ENCODE results near the gene SLIRP. TPM values are rescaled to one million over a fixed set of nuclear protein-coding genes. Genes with fewer than 3 reads are reported as not detected.
"Not testable (repeated sequence)": the region's sequence is repeated elsewhere in the genome, so short reads cannot be mapped to it uniquely, and the experiment has no call there.

The SLIRP gene
- 72.8 and 85.2 TPM in 2 replicates for total RNA-seq

DNA sequence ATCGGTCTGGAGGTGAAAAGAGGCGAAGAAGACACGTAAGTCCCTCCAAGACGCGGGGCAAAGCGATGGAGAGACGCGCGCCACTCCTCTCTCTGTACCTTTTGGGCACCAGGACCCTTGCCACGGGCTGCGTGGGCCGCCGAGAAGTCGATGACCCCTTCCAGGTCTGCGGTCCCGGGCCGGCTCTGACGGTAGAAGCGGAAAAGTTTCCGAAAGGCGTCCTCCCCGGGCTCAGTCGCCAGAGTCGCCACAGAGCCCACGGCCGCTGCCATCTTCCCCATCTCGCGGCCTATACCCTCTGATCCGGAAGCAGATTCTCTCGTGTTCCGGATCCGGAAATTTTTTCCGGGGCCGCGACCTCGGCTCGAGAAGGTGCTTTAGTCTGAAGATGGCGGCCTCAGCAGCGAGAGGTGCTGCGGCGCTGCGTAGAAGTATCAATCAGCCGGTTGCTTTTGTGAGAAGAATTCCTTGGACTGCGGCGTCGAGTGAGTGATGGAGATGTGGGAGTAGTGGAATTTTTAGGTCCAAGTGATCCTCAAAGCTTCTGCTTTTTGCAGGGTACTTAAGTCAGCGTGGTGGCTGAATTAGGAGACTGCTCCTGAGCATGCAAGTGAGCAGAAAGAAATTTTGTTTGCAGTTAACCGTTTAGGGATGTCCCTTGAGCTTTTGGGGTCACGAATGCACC, at the start of gene SLIRP, which contains the start of gene ALKBH1:
TSS of gene SLIRP (plus strand) at position 380 of the 685 bp plus-strand sequence. CDS start at position 389, 9 bp downstream.
TSS of gene ALKBH1 (minus strand) at position 300 of the 685 bp plus-strand sequence. CDS start at position 281, 19 bp downstream.
- intact Hi-C loops (cut with micrococcal nuclease), result loop anchor here (1.0 to 5.0 kb wide), 6 partner anchors 53 to 388 kb away; partner anchors contain the start of genes ADCK1, POMT2, SNW1 and SPTLC2

DNA sequence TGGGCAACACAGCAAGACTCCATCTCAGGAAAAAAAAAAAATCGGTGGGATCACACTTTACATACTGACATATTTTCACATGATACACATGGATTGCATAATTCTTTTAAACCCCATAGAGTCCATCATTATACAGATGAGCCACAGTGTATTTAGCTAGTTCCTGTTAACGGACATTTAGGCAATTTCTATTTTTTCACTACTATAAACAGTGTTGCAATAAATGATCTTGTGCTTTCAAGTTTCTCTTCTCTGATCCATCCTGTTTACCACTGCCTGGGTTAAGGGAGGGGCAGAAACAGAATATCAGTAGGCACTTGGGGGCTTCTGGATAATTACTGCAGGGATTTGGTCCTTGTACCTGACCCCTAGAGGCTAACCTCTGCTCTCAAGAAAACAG, 48.1 kb upstream of the SLIRP start:
- intact Hi-C loops (cut with micrococcal nuclease), result no loop called here

DNA sequence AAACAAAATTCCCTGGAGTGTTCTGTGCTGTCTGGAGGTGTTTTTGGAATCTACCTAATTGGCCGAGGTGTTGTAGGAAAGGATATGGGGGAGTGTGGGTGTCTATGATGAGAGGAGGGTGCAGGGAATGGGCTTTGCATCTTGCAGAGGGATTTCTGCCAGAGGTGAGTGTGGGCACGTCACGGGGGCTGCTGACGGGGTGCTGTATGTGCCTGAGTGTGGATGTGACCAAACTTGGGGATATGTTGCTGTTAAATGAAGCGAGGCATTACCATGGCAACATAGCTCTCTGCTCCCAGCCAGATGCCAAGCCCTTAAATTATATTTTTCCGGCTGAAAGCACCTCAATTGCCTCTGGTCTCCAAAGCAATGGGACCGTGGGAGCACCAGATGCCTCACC, 47.1 kb upstream of the SLIRP start:
- intact Hi-C loops (cut with micrococcal nuclease), result no loop called here

DNA sequence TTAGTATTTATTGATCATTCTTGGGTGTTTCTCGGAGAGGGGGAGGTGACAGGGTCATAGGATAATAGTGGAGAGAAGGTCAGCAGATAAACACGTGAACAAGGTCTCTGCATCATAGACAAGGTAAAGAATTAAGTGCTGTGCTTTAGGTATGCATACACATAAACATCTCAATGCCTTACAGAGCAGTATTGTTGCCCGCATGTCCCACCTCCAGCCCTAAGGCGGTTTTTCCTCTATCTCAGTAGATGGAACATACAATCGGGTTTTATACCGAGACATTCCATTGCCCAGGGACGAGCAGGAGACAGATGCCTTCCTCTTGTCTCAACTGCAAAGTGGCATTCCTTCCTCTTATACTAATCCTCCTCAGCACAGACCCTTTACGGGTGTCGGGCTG, 46.3 kb upstream of the SLIRP start:
- intact Hi-C loops (cut with micrococcal nuclease), result not testable (repeated sequence)

DNA sequence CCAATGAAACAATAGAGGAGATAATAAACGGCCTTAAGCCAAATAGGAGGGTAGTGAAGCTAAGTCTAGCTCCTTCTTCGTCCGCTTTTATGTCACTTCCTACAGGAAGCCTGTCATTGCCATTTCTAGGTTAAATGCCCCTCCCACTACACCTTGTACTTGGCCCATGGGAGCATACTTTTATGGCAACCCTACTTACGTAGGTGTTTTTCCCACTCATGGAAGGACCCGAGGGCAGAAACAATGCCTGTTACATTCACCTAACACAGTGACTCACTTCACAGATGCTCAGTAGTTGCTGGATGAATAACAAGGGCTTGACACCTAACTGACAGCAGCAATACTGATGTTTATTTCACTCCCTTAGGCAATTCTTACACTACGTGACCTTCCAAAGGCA, 44.6 kb upstream of the SLIRP start:
- intact Hi-C loops (cut with micrococcal nuclease), result no loop called here

DNA sequence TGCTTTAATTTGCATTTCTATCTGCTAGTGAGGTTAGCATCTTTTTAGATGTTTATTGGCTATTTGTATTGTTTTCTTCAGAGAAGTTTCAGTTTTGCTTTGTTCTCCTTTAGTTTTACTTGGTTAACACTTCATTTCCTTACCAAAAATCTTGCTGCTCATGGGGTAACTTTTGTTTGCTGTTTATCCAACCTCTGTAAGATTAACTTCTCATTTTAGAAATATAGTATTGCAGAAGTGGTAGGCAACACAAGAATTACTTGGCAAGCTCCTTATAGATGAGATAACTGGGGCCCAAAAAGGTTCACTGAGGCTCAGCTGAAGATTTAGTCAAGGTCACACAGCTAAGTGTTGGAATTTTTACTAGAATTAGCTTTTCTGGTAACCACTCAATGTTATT, 40.6 kb upstream of the SLIRP start:
- intact Hi-C loops (cut with micrococcal nuclease), result no loop called here

DNA sequence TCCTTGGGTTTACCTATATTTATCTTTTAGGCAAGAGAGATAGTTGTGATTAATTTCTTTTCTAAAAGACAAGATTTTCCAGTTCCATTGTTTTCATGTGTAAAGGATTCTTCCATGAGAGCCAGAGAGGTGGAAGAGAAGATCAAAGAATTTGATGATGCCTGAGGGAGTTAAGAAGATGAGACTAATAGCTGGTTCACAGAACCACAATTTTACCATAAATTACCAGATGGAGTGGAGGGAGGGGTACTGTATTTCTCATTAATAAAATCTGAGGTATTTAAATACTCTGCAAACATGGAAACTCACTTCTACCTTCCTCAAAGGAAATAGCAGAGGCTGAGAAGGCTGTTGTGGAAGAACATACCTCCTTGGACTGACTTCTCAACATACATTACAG, 34.7 kb upstream of the SLIRP start:
- intact Hi-C loops (cut with micrococcal nuclease), result no loop called here

DNA sequence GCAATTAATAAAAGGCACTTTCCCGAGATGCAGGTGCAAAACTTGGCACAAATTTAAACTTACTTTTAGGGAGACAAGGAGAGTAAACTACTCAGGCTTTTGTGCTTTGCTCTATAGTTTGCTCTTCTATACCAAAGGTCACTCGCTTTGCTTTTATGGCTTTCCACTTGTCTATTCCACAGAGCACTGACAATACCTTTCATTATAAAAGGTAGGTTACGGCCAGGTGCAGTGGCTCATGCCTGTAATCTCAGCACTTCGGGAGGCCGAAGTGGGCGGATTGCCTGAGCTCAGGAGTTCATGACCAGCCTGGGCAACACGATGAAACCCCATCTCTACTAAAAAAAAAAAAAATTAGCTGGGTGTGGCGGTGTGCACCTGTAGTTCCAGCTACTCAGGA, 33.0 kb upstream of the SLIRP start:
- intact Hi-C loops (cut with micrococcal nuclease), result no loop called here

DNA sequence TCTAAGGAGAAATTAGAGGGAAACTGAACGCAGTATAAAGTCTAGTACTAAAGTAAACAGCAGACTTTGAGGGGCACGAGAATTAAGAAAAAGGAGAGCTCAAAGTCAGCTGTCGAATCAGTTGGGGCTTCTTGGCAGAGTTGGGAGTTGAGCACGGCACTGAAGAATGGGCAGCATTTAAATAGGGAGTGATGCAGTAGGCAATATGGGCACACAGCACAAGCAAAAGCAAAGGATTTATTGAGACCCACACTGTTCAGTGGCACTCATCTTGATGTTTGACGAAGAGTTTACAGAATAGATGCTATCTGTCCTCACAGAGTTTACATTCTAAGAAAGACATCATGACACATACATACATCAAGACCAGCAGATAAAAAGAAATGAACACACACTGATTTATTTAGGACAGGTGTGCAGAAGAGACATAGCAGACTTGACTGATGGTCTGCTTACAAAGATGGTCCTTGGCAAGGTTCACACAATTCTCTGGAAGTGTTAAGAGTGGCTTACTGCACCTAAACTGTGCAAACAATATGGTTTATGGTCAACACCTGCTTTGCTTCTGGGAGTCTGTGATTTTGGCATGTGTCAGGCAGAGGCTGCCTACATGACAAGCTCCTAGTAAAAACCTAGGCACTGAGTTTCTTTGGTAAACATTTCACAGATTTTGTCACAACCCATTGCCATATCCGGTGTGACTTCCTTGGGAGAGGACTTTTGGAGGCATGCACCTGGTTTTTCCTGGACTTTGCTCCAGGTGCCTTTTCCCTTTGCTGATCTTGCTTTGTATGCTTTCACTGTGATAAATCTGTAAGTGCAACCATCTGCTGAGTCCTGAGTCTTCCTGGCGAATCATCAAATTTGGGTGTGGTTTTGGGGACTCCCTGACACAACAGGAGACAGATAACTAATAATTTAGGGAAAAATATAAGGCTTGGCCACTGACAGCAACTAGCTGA, 26.4 kb upstream of the SLIRP start:
- intact Hi-C loops (cut with micrococcal nuclease), result no loop called here

DNA sequence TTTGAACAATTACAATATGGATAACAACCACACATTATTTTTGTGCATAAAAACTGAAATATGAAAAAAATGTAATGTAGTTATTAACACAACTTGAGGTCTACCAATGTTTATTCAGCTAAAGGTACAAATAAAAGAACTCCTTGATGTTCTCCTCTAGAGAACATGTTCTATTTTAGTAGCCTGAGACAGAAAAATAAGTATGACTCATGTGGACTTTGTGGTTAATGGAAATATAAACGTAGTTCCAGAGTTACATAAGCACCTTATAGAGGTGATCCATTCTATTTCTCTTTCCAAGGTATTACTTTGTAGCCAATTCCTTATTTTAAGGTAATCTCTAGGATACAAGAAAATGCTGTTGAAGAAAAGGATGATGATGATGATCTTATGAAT, 25.7 kb upstream of the SLIRP start:
- intact Hi-C loops (cut with micrococcal nuclease), result no loop called here

DNA sequence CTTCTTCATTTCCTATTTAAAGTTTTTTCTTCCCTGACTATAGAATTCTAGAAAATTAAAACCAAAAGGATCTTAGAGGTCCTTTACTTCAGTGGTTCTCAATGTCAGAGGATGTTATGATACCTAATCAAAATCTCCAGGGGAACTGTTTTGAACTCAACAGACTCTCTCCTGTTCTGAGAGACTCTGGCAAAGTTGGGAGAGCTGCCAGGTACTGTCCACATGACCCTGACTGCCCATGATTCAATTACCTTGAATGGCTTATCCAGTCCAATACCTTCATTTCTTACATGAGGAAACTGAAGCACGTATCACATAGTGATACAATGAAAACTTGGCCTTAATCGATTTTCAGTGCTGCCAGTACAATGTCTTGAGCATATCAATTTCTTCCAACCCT, 16.6 kb upstream of the SLIRP start:
- intact Hi-C loops (cut with micrococcal nuclease), result no loop called here

DNA sequence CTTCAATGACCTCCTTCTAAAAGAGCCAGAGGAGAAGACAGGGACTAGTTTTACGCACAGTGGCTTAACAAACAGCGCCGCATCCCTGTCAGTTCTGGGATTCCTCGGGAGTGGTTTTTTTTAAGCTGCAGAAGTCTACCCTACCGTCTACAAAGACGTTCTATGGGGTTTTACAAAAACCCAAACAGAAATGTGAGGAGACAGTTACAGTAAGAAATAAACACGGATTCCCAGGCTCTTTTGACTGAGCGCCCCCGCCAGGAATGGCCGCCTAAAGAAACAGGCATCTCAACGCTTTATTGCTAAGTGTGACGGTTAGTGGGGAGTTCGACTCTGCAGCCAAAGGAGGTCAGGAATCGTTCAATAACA, 564 bp upstream of the SLIRP start:
- intact Hi-C loops (cut with micrococcal nuclease), result loop anchor here (1.0 to 5.0 kb wide), 2 partner anchors 91 to 155 kb away; partner anchors contain the start of gene SPTLC2

DNA sequence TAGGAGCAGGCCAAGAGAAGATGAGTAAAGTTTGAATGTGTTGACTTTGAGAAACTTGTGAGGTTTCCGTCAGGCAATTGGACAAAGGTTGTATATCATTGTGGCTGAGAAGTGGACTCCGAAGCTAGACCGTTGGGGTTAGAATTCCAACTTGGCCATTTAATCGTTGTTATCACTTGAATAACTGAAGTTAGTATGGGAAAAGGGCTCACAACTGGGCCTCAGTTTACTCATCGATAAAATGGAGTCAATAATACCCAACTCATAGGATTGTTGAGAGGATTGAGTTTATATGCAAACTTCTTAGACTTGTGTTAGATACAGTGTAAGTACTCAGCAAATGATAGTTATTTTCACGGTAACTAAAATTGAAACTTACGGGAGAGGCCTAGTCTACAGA, 846 bp downstream of the SLIRP start:
- intact Hi-C loops (cut with micrococcal nuclease), result loop anchor here (1.0 to 5.0 kb wide), 5 partner anchors 53 to 388 kb away; partner anchors contain the start of genes ADCK1, POMT2, SNW1 and VIPAS39

DNA sequence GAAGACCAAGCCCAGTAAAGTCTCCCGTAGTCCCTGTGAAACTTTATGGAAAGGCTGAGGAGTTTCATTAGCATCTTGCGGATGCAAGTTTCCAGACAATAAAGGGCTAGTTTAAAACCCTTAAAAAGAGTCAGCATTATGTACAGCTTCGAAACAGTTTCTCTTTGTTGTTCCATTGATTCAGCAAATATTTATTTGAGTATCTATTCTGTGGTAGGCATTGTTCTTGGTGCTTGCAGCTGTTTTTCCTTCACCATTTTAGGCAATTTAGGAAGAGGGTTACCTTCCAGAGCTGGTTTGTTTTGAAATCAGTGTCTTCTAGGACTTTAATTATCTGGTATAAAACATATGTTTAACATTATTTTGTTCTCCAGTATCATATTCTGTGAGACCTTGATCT, 1.5 kb downstream of the SLIRP start:
- intact Hi-C loops (cut with micrococcal nuclease), result loop anchor here (5.0 kb wide), 1 partner anchor 157 kb away; no protein-coding TSS in a partner anchor

DNA sequence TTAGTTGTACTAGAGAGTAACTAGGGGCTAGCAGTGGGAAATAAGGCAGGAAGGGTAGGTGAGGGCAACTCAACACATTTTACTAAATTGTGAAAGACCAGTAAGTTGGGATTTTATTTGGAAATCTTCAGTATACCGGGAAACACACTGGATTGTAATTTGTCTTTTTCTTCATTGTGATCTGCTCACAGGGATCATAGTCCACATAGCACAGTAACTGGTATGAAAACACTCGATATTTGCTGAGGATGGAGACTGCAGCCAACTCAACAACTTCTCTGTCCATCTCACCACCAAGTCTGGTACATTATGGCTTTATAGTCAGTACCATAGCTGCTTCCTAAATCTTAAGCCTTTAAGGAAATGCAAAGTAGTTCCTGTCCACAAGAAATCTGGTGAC, 2.5 kb downstream of the SLIRP start:
- intact Hi-C loops (cut with micrococcal nuclease), result no loop called here

DNA sequence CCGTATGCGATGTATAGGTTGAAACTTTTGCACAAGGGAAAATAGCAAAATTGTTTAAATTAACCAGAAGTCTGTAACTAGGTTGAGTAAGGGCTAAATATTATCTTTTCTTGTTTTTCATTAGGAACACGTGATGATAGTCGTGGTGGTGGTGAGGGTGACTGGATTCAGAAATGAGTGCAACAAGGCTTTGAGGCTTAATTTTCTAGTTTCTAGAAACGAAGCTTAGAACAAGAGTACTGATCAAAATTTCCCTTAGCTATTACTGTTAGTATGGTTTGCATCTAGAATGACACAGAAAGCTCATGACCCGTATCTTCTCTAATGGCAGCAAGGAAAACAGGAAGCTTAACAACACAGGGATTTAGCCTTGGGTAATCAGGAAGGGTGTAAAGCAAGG, 7.0 kb downstream of the SLIRP start:
- intact Hi-C loops (cut with micrococcal nuclease), result no loop called here

DNA sequence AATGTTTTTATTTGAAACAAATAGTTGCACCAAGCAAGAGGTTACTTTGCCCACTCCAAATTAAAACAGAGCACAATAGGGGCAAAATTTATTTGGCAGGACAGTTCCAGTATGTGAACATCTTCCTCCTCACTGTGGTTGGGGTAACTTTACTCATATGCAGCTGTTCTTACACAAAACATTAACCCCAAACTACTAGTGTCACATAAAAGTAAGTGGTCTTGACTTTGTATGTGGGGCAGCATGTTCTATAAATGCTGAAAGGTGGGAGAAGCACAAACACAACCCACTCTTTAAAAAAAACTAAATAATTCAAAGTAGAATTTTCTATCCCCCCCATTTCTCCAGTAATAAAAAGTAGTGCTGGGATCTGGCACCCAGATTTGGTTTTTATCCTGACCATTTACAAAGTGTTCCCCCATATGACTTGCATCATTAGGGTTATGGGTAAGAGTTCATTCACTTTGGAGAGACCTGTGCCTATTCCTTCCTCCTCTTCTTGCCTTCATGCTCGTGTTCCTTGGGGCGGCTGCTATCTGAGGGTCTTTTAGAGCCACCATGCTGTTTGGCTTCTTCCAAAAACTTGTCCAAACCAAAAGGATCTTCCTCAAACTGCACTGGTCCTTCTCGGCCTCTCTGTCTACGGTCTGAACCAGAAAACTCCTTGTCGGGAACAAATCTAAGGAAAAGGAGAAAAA, 9.9 kb downstream of the SLIRP start:
- intact Hi-C loops (cut with micrococcal nuclease), result no loop called here

DNA sequence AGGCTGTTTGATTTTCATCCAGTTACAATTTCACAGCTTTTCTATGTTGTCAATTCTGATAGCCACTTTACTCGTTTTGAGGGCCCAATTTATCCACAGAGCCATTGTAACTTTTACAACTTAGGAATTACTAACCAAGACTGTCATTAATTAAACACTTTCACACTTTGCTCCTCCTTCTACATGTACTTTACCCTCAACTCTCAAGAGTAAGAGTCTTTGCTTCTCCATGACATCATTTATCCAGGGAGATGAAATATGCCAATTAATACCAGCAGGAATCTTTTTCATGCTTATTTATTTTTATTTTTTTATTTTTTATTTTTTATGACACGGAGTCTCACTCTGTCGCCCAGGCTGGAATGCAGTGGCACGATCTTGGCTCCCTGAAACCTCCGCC, 13.5 kb downstream of the SLIRP start:
- intact Hi-C loops (cut with micrococcal nuclease), result no loop called here

DNA sequence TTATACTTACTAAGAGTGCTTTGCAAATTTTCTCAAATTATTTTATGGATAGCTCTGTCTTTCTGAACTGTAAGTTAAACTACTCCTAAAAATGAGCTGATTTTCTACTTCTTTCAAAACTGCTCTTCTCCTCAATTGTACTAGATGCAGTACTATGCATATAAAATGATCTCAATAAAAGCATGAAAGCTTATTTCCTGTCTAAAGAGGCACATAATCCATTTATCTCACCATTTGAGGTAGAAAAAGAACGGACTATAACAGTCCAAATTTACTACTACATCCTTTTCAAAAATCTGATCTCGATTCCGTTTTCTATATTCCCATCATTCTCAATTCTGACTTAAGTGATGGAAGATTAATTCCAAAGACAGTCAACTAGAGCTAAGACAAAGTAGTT, 14.4 kb downstream of the SLIRP start:
- intact Hi-C loops (cut with micrococcal nuclease), result no loop called here

DNA sequence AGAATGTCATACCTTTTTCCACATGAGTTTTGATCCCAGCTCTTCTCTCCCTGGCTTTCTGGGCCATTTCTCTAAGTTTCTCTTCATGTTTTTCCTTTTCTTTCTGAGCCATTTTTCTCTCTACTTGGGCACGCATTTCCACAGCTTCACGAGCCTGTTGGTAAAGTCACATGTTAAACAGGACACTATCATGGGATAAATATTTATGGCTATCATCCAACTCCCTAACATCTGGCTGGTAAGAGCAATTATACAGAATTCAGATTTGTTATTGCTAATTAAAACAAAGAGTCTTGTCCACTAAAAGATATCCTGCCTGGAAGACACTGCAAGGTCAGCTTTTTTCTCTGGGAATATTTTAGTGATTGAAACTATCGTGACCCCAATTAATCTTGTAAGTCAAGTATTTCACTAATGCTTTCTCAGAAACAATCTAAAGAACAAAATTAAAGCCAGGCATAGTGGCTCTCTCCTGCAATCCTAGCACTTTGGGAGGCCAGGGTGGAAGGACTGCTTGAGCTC, 23.1 kb downstream of the SLIRP start:
- intact Hi-C loops (cut with micrococcal nuclease), result no loop called here

DNA sequence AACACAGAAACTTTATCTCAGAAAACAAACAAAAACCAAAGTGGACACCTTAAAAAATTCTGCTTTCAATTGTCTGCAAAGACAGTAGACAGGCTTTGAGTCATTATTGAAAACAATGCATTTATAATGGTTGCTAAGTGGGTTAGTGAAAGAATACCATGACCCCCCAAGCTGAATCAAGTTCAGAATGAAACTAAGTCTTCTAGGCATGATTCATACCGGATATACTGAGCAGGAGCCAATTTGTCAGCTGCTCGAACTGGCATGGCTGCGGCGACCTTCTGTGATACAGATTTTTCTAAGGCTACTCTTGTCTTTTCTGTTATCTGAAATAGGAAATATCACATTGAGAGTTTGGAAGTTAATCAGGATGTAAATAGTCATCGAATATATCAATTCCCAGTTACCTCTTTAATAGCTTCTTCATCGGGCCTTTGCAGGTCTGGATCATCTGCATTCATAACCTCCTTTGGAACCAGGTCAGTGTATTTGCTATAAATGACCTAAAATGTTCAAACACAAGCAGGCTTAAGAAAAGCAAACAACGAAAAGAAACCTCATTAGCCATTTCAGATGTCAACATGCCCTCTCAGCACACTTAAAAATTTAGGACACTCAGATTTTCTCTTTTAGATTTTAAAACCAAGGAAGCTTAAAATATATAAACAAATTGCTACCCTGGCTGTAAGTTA, 30.8 kb downstream of the SLIRP start:
- intact Hi-C loops (cut with micrococcal nuclease), result no loop called here
